Lung (tissue), 16 donors: ENCODE results near the gene ZNF155. TPM values are rescaled to one million over a fixed set of nuclear protein-coding genes. Genes with fewer than 3 reads are reported as not detected.
A peak's percentile ranks its signal among the peaks of the same experiment; 100 is the strongest.

Source experiments
- ATAC-seq: fragments of 200-7000 bp; cut with Tn5 transposase; one replicate; pipeline ENCODE4 v1.9.1; 2020; ENCODE audit warnings: moderate number of reproducible peaks; ENCODE audit not compliant: insufficient read depth, low FRiP score
- DNase-seq, 3 donors: peaks; one replicate each; pipeline ENCODE4 v3.0.0-alpha.2; 2013 to 2017
- H3K27ac ChIP-seq, 2 donors: one replicate each; pipeline ENCODE4 v1.5.1; 2013; ENCODE audit warnings: mild to moderate bottlenecking in 2 of 2, moderate library complexity in 2 of 2, control low read depth in 1 of 2, inconsistent platforms in 1 of 2, low read depth in 1 of 2, low read length in 1 of 2
- H3K27me3 ChIP-seq, 3 donors: one replicate each; pipeline ENCODE4 v1.5.1; 2013; ENCODE audit warnings: low read length in 2 of 3; ENCODE audit not compliant: control insufficient read depth in 3 of 3, insufficient read depth in 3 of 3
- H3K36me3 ChIP-seq, 4 donors: one replicate each; pipeline ENCODE4 v1.5.1; 2013; ENCODE audit warnings: low read length in 4 of 4, mild to moderate bottlenecking in 1 of 4, moderate library complexity in 1 of 4; ENCODE audit not compliant: control insufficient read depth in 4 of 4, insufficient read depth in 4 of 4
- H3K4me1 ChIP-seq, 5 donors: one replicate each; pipeline ENCODE4 v1.5.1; 2013; ENCODE audit warnings: low read length in 5 of 5, mild to moderate bottlenecking in 2 of 5, moderate library complexity in 1 of 5; ENCODE audit not compliant: control insufficient read depth in 5 of 5, insufficient read depth in 5 of 5
- H3K4me3 ChIP-seq: one replicate; pipeline ENCODE4 v1.5.1; 2013; ENCODE audit warnings: mild to moderate bottlenecking, control low read depth, moderate library complexity
- H3K9ac ChIP-seq, 2 donors: one replicate each; pipeline ENCODE4 v1.5.1; 2013; ENCODE audit warnings: low read length in 2 of 2, control low read depth in 1 of 2; ENCODE audit not compliant: insufficient read depth in 1 of 2
- H3K9me3 ChIP-seq, 4 donors: one replicate each; pipeline ENCODE4 v1.5.1; 2013; ENCODE audit warnings: low read length in 3 of 4, mild to moderate bottlenecking in 1 of 4, moderate library complexity in 1 of 4; ENCODE audit not compliant: control insufficient read depth in 4 of 4, insufficient read depth in 3 of 4
- CTCF ChIP-seq: IDR thresholded peaks from 2 replicates; pipeline ENCODE4 v1.5.1; 2012; ENCODE audit warnings: mild to moderate bottlenecking; ENCODE audit errors: control extremely low read depth, extremely low read depth
- WGBS, 2 donors: extraction: QIAGEN DNeasy Blood & Tissue Kit; methylation state at CpG; one replicate each; pipeline ENCODE4 v1.1.7; 2013; 5-methylcytosine and 5-hydroxymethylcytosine counted together
- long read RNA-seq, 5 donors: transcript quantifications; one replicate each; lab custom pipeline, GENCODE V29; 2026
- polyA plus RNA-seq, 2 donors: library from polyadenylated mRNA; stranded (reverse); fragments of 200-250 nt; gene quantifications; one replicate each; pipeline ENCODE4 v1.2.1, GENCODE V29; 2013
- total RNA-seq, 2 donors: library from RNA; depleted of rRNA in 1 of 2; stranded (reverse); fragments of >200 nt in 1 of 2; gene quantifications; one replicate each; pipeline ENCODE4 v1.2.1, GENCODE V29; 2014 to 2021
- donor health status: control.
- donor health status: control.
- donor health status: Bipolar disorder and iron deficiency.
- donor health status: healthy.
- donor health status: DM: yes; HTN: yes; CAD: no.

Gene ZNF155
- total RNA-seq (1 to 10 TPM; 4.7 to 7.8 TPM), polyA plus RNA-seq (1 to 10 TPM; 4.4 to 4.7 TPM)
- long read RNA-seq, donor 1, partial matches to known transcripts: 0 of 1 reads
- long read RNA-seq, donor 1, other reads (novel, unspliced or antisense): 0 of 1 reads
- long read RNA-seq, donor 2, partial matches to known transcripts: 0 of 2 reads
- long read RNA-seq, donor 2, other reads (novel, unspliced or antisense): 0 of 2 reads
- long read RNA-seq, donor 3: 0 reads
- long read RNA-seq, donor 4: 0 reads
- long read RNA-seq, donor 5, partial matches to known transcripts: 0 of 3 reads
- long read RNA-seq, donor 5, other reads (novel, unspliced or antisense): 0 of 3 reads

GRCh38 chr19:43983912-43984686, at the start of gene ZNF155:
ZNF155 (plus strand) TSS chr19:43984188; CDS start chr19:43988544, 4,356 bp downstream.
- peaks cover 0 to 3% (median 2%) of the 10 kb centered on the region in 4 donors for H3K9me3 ChIP-seq
- peak; percentile 95 to 99 (median 98) for DNase-seq
- H3K27ac ChIP-seq: peak within 1 kb of the TSS in 1 of 2 donors; percentile 73
- TF ChIP-seq CTCF: no peak
- H3K4me3 ChIP-seq: peak within 1 kb of the TSS; percentile 92
- H3K9ac ChIP-seq: peak within 1 kb of the TSS; percentile 42 to 88
- peaks cover 0 to 5% (median 0%) of the 10 kb centered on the region in 5 donors for H3K4me1 ChIP-seq
- H3K27me3 ChIP-seq: no peaks in the 10 kb centered on the region
- peaks cover 0 to 8% (median 4%) of the 10 kb centered on the region in 4 donors for H3K36me3 ChIP-seq
- peak; percentile 96 for ATAC-seq
- 0 to 1% methylated on average over 40 of the region's 40 CpGs for WGBS, 2 donors

- DNase-seq: peak; percentile 92 to 96 (median 96)
Measured at GRCh38 chr19:43934985-43935708, 48.8 kb upstream of the ZNF155 start, which contains the start of gene ZNF45. ZNF45 (minus strand) TSS chr19:43935282; CDS start chr19:43922185, 13,097 bp downstream.

GRCh38 chr19:43936188-43936587, 47.8 kb upstream of the ZNF155 start:
- peaks cover 5 to 17% (median 12%) of the 10 kb centered on the region in 4 donors for H3K36me3 ChIP-seq
- no peak overlapping the region for H3K27ac ChIP-seq
- no peak overlapping the region for H3K4me3 ChIP-seq
- ATAC-seq (no peak), DNase-seq (peak in 1 of 3 donors; percentile 22)
- no peak for TF ChIP-seq CTCF
- H3K9me3 ChIP-seq: no peaks in the 10 kb centered on the region
- H3K4me1 ChIP-seq: peaks cover 0 to 9% (median 3%) of the 10 kb centered on the region in 5 donors
- H3K9ac ChIP-seq: no peak overlapping the region
- 76 to 79% methylated on average over 5 of the region's 5 CpGs for WGBS, 2 donors
- no peaks in the 10 kb centered on the region for H3K27me3 ChIP-seq

More at GRCh38 chr19:43934985-43935708, 48.8 kb upstream of the ZNF155 start, which contains the start of gene ZNF45:
- Histone ChIP-seq H3K27ac (peak within 1 kb of the TSS; percentile 87 to 96), H3K36me3 (peaks cover 6 to 26% (median 16%) of the 10 kb centered on the region in 4 donors), H3K4me3 (peak within 1 kb of the TSS; percentile 89), H3K9me3 (peaks cover 0 to 3% (median 0%) of the 10 kb centered on the region in 4 donors), H3K9ac (peak within 1 kb of the TSS; percentile 35 to 50), H3K27me3 (no peaks in the 10 kb centered on the region), H3K4me1 (peaks cover 0 to 9% (median 3%) of the 10 kb centered on the region in 5 donors)
- no peak for TF ChIP-seq CTCF
- 0% methylated on average over 41 to 42 of the region's 42 CpGs for WGBS, 2 donors
- peak; percentile 99 for ATAC-seq
